Stomach (tissue), 4 donors: Measurements from ENCODE around the gene NHS.

Source experiments
- CTCF ChIP-seq, 7 experiments: fragments of 450-650 bp in 4 of 7; fragments of 200-600 bp in 3 of 7; sonication (generic) in 3 of 7; IDR thresholded peaks; one replicate each; pipeline ENCODE4 v1.5.1; 2016 to 2019; ENCODE audit warnings: antibody characterized with exemption in 7 of 7, control low read depth in 2 of 7, mild to moderate bottlenecking in 1 of 7
- POLR2A ChIP-seq, 4 donors: fragments of 450-650 bp; IDR thresholded peaks; one replicate each; pipeline ENCODE4 v1.6.1; 2016; ENCODE audit warnings: antibody characterized with exemption in 4 of 4, control low read depth in 2 of 4, mild to moderate bottlenecking in 1 of 4, moderate library complexity in 1 of 4

- TF ChIP-seq CTCF (IDR thresholded peaks at IDR 0.05) (no peak), POLR2A (IDR thresholded peaks at IDR 0.05) (no peak)
Measured at GRCh38 chrX:17470136-17470535, 95.1 kb downstream of the NHS start.
